Panc1 (cell line): ENCODE data around the gene BANF1.

Source experiments
- POLR2AphosphoS5 ChIP-seq: IDR thresholded peaks from 2 replicates; pipeline ENCODE4 v1.6.1; 2012; ENCODE audit warnings: mild to moderate bottlenecking, low read depth, low read length, moderate library complexity
- TCF7L2 ChIP-seq: IDR thresholded peaks from 2 replicates; pipeline ENCODE4 v1.6.1; 2011; ENCODE audit warnings: mild to moderate bottlenecking, low read depth, low read length, inconsistent platforms
- TF ChIP-seq, protein P1 (sequence below): fragments of 450-650 bp; IDR thresholded peaks from 2 replicates; pipeline ENCODE4 v1.5.1; 2017; ENCODE audit warnings: mild to moderate bottlenecking
- TF ChIP-seq, protein P2 (sequence below), 2 experiments: IDR thresholded peaks; 2 replicates each; pipeline ENCODE4 v1.6.1; 2011 to 2012; ENCODE audit warnings: low read depth in 2 of 2, control low read depth in 1 of 2, low read length in 1 of 2, mild to moderate bottlenecking in 1 of 2, moderate library complexity in 1 of 2; ENCODE audit not compliant: insufficient read depth in 1 of 2

DNA sequence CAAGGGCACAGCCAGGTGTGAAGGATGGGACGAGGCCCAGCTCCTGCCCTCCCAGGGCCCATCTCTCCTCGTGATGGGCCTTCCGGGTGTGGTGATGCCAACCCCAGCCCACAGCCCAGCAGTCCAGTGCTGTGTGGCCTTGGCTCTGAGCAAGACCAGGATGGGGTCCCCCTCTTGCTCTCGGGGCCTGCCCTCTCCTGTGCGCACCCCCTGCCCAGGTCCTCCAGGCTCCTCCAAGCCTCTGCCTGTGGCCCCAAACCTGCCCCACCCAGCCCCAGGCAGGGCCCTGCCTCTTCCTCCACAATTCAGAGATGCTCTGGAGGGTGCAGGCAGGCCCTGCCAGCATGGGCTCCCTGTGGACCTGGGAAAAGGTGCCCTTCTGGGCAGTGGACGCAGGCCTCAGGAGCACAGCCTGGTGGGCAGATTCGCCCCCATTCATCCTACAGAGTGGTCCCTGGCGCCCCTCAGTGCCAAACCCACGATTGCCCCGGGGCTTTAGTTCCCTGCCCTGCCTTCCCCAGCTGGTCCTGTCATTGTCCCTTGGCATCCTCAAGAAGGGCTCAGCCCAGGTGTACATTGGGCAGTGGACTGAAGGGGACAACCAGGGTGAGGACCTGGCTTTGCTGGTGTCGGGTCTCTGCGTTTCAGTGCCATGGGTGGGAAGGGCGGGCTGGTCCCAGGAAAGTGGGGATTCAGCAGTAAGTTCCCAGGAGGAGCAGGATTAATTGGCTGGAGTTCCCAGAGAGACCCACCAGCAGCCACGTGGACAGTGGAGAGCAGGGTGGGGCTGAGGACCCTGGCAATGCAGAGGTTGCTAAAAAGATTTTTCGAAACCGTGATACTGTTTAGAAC, 20.1 kb upstream of the BANF1 start:
- TF ChIP-seq POLR2AphosphoS5 (no peak), TCF7L2 (no peak)
- TF ChIP-seq, protein P1, sequence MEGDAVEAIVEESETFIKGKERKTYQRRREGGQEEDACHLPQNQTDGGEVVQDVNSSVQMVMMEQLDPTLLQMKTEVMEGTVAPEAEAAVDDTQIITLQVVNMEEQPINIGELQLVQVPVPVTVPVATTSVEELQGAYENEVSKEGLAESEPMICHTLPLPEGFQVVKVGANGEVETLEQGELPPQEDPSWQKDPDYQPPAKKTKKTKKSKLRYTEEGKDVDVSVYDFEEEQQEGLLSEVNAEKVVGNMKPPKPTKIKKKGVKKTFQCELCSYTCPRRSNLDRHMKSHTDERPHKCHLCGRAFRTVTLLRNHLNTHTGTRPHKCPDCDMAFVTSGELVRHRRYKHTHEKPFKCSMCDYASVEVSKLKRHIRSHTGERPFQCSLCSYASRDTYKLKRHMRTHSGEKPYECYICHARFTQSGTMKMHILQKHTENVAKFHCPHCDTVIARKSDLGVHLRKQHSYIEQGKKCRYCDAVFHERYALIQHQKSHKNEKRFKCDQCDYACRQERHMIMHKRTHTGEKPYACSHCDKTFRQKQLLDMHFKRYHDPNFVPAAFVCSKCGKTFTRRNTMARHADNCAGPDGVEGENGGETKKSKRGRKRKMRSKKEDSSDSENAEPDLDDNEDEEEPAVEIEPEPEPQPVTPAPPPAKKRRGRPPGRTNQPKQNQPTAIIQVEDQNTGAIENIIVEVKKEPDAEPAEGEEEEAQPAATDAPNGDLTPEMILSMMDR = no peak
- TF ChIP-seq, protein P2, sequence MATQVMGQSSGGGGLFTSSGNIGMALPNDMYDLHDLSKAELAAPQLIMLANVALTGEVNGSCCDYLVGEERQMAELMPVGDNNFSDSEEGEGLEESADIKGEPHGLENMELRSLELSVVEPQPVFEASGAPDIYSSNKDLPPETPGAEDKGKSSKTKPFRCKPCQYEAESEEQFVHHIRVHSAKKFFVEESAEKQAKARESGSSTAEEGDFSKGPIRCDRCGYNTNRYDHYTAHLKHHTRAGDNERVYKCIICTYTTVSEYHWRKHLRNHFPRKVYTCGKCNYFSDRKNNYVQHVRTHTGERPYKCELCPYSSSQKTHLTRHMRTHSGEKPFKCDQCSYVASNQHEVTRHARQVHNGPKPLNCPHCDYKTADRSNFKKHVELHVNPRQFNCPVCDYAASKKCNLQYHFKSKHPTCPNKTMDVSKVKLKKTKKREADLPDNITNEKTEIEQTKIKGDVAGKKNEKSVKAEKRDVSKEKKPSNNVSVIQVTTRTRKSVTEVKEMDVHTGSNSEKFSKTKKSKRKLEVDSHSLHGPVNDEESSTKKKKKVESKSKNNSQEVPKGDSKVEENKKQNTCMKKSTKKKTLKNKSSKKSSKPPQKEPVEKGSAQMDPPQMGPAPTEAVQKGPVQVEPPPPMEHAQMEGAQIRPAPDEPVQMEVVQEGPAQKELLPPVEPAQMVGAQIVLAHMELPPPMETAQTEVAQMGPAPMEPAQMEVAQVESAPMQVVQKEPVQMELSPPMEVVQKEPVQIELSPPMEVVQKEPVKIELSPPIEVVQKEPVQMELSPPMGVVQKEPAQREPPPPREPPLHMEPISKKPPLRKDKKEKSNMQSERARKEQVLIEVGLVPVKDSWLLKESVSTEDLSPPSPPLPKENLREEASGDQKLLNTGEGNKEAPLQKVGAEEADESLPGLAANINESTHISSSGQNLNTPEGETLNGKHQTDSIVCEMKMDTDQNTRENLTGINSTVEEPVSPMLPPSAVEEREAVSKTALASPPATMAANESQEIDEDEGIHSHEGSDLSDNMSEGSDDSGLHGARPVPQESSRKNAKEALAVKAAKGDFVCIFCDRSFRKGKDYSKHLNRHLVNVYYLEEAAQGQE (IDR thresholded peaks at IDR 0.05; ENCODE audit: insufficient read depth in 1 of 2, low read depth in 2 of 2, low read length in 1 of 2) = 0 out of 4 replicates have a peak, but pooled peaks of 1 of the 2 experiments have one; percentile 29
